HG03103 (cell line): ENCODE results near the gene PURA.
A peak's percentile ranks its signal among the peaks of the same experiment; 100 is the strongest.

Experiments used
- ATAC-seq: cut with Tn5 transposase; IDR thresholded peaks from one replicate; pipeline ENCODE4 v1.9.1; 2021; ENCODE audit warnings: low read depth; ENCODE audit not compliant: unreplicated experiment

Gene PURA

GRCh38 chr5:140157032-140157781 lies 43.3 kb downstream of the PURA start:
- ATAC-seq = peak; percentile 88

GRCh38 chr5:140159014-140159927 lies 45.4 kb downstream of the PURA start:
- no peak for ATAC-seq

GRCh38 chr5:140162275-140162674 lies 48.4 kb downstream of the PURA start:
- ATAC-seq = no peak

GRCh38 chr5:140162781-140163180 lies 48.9 kb downstream of the PURA start:
- no peak for ATAC-seq

- ATAC-seq = no peak
Measured at GRCh38 chr5:140165101-140165922, 51.4 kb downstream of the PURA start.

- ATAC-seq = no peak
Measured at GRCh38 chr5:140165923-140166270, 52.0 kb downstream of the PURA start.

- ATAC-seq = no peak
Measured at GRCh38 chr5:140166911-140167310, 53.0 kb downstream of the PURA start.

- no peak for ATAC-seq
Measured at GRCh38 chr5:140168371-140168770, 54.5 kb downstream of the PURA start.

- no peak for ATAC-seq
Measured at GRCh38 chr5:140169410-140169809, 55.5 kb downstream of the PURA start.

GRCh38 chr5:140172483-140172882 lies 58.6 kb downstream of the PURA start:
- ATAC-seq = no peak

GRCh38 chr5:140174014-140174413 lies 60.1 kb downstream of the PURA start:
- no peak for ATAC-seq

- ATAC-seq = peak; percentile 89
Measured at GRCh38 chr5:140174465-140175366, 60.8 kb downstream of the PURA start, which contains the start of gene CYSTM1. Gene CYSTM1, plus strand, starts transcription at chr5:140175188. Its CDS starts 19,278 bp downstream, at chr5:140194466.
